GM12878 (cell line): ENCODE results near the gene MCAT. TPM values are rescaled to one million over a fixed set of nuclear protein-coding genes. Genes with fewer than 3 reads are reported as not detected.
A peak's percentile ranks its signal among the peaks of the same experiment; 100 is the strongest.

Experiments used
- ATAC-seq: fragments of 200-7000 bp; cut with Tn5 transposase; 3 replicates; pipeline ENCODE4 v1.9.1; 2020; ENCODE audit warnings: mild to moderate bottlenecking, moderate library complexity
- BruUV-seq: library from RNA; stranded (reverse); fragments of 400-500 nt; replicated peaks from 2 replicates; lab custom pipeline; 2021; lab: Mats Ljungman, UMichigan
- CTCF ChIA-PET: fragments of 300-600 bp; sonication (Branson Sonifier 250); formaldehyde crosslinking; extraction: SDS; loops from one replicate; lab custom pipeline; 2021; ENCODE audit warnings: inconsistent platforms; lab: Yijun Ruan, JAX
- POLR2A ChIA-PET: fragments of 350-600 bp; formaldehyde crosslinking; extraction: SDS; loops from one replicate; lab custom pipeline; 2021; ENCODE audit warnings: inconsistent platforms; lab: Charles Lee
- RAD21 ChIA-PET: fragments of 300-600 bp; sonication (Branson Sonifier 250); formaldehyde crosslinking; loops from one replicate; lab custom pipeline; 2023; ENCODE audit warnings: antibody characterized with exemption; ENCODE audit not compliant: unreplicated experiment; lab: Charles Lee
- SMC1A ChIA-PET: fragments of 300-600 bp; sonication (Branson Sonifier 250); formaldehyde crosslinking; loops from one replicate; lab custom pipeline; 2023; ENCODE audit not compliant: unreplicated experiment, uncharacterized antibody; lab: Charles Lee
- DNase-seq: peaks from one replicate; pipeline ENCODE4 v3.0.0-alpha.2; 2011; ENCODE audit warnings: low read depth, low spot score
- FAIRE-seq: peaks from 3 replicates; lab custom pipeline; 2011; peaks lifted over from hg19 to GRCh38; lab: Jason Lieb, UNC
- H2AFZ ChIP-seq: 2 replicates; pipeline ENCODE4 v1.6.0; 2011; ENCODE audit warnings: low read depth, low read length, control low read depth; ENCODE audit not compliant: control insufficient read depth
- H3K27ac ChIP-seq: 2 replicates; pipeline ENCODE4 v1.5.1; 2011; ENCODE audit warnings: control low read depth; ENCODE audit not compliant: control insufficient read depth, insufficient read depth
- H3K27me3 ChIP-seq, 2 experiments: replicated peaks in 1 of 2; 2 replicates each; pipeline versions ENCODE4 v1.6.0 to v1.6.1; 2011; ENCODE audit warnings: low read length in 1 of 2; ENCODE audit not compliant: control insufficient read depth in 2 of 2, insufficient read depth in 2 of 2
- H3K36me3 ChIP-seq, 2 experiments: 2 replicates each; pipeline ENCODE4 v1.5.1; 2011; ENCODE audit warnings: low read length in 1 of 2; ENCODE audit not compliant: control insufficient read depth in 2 of 2, insufficient read depth in 2 of 2
- H3K4me1 ChIP-seq: 2 replicates; pipeline ENCODE4 v1.6.1; 2011; ENCODE audit warnings: mild to moderate bottlenecking, low read length, moderate library complexity, mixed read lengths; ENCODE audit not compliant: control insufficient read depth, insufficient read depth
- H3K4me2 ChIP-seq: 2 replicates; pipeline ENCODE4 v1.6.0; 2011; ENCODE audit warnings: control low read depth; ENCODE audit not compliant: control insufficient read depth, insufficient read depth
- H3K4me3 ChIP-seq: fragments of 200-600 bp; sonication (generic); 2 replicates; pipeline ENCODE4 v1.5.1; 2016
- H3K79me2 ChIP-seq: 2 replicates; pipeline ENCODE4 v1.6.0; 2011; ENCODE audit warnings: low read length; ENCODE audit not compliant: control insufficient read depth, insufficient read depth
- H3K9ac ChIP-seq: 2 replicates; pipeline ENCODE4 v1.8.0; 2011; ENCODE audit warnings: low read length, control low read depth, mixed read lengths; ENCODE audit not compliant: control insufficient read depth, insufficient read depth
- H3K9me3 ChIP-seq: replicated peaks from 3 replicates; pipeline ENCODE4 v1.5.1; 2011; ENCODE audit warnings: mild to moderate bottlenecking, low read length; ENCODE audit not compliant: control insufficient read depth, insufficient read depth
- H4K20me1 ChIP-seq: 2 replicates; pipeline ENCODE4 v1.6.0; 2011; ENCODE audit not compliant: control insufficient read depth, insufficient read depth
- IKZF1 ChIP-seq: fragments of 450-650 bp; conservative IDR thresholded peaks from 2 replicates; pipeline ENCODE4 v1.6.1; 2017; ENCODE audit warnings: antibody characterized with exemption, mild to moderate bottlenecking
- NFXL1 ChIP-seq: fragments of 450-650 bp; IDR thresholded peaks from 2 replicates; pipeline ENCODE4 v1.6.1; 2017; ENCODE audit warnings: antibody characterized with exemption, mild to moderate bottlenecking, borderline replicate concordance
- POLR2AphosphoS2 ChIP-seq: IDR thresholded peaks from 2 replicates; pipeline ENCODE4 v1.6.1; 2011; ENCODE audit warnings: low read depth, mild to moderate bottlenecking, low read length, improper control_type of control experiment, moderate library complexity
- RFX5 ChIP-seq: IDR thresholded peaks from 2 replicates; pipeline ENCODE4 v1.6.1; 2011; ENCODE audit warnings: low read depth, low read length, improper control_type of control experiment
- SREBF1 ChIP-seq: IDR thresholded peaks from 2 replicates; pipeline ENCODE4 v1.6.1; 2012; ENCODE audit warnings: mild to moderate bottlenecking, low read length
- WRNIP1 ChIP-seq: IDR thresholded peaks from 2 replicates; pipeline ENCODE4 v1.6.1; 2011; ENCODE audit warnings: low read depth, low read length, improper control_type of control experiment, borderline replicate concordance
- WGBS: methylation state at CpG from one replicate; pipeline ENCODE4 v1.1.6; 2016; ENCODE audit warnings: low lambda C conversion rate; ENCODE audit not compliant: insufficient replicate concordance, insufficient coverage; ENCODE audit errors: missing lambda C conversion rate; 5-methylcytosine and 5-hydroxymethylcytosine counted together
- in situ Hi-C: fragments of 300-500 bp; cut with MboI; formaldehyde crosslinking; loops from 9 replicates; pipeline ENCODE4 v1.14.3; 2018; ENCODE audit warnings: mixed read lengths
- intact Hi-C: fragments of 100-400 bp; cut with micrococcal nuclease; formaldehyde crosslinking; loops from one replicate; pipeline ENCODE4 v1.14.2; 2022; ENCODE audit not compliant: unreplicated experiment
- polyA plus RNA-seq, 11 experiments: library from polyadenylated mRNA; depleted of rRNA in 4 of 11; unstranded in 6 of 11; stranded (reverse) in 5 of 11; fragments of >200 nt; fragmentation: Nextera tagmentation in 4 of 11; fragmentation: Illumina TruSeq in 1 of 11; extraction: Ambion mirVana in 4 of 11; extraction: Trizol in 1 of 11; gene quantifications; 1 replicate in 1 of 11; 2 replicates in 10 of 11; pipeline versions ENCODE4 v1.2.1 to v1.2.3, GENCODE V29; 2011 to 2016; ENCODE audit warnings: inconsistent platforms in 2 of 11, missing spikeins in 2 of 11, low read depth in 1 of 11
- total RNA-seq, 4 experiments: library from RNA; depleted of rRNA in 3 of 4; stranded (reverse); fragments of >200 nt in 3 of 4; fragmentation: Illumina TruSeq in 1 of 4; extraction: Trizol in 1 of 4; gene quantifications; 2 replicates each; pipeline versions ENCODE4 v1.2.1 to v1.2.3, GENCODE V29; 2013 to 2021
- TF ChIP-seq, protein P1 (sequence below): fragments of 450-650 bp; formaldehyde crosslinking; IDR thresholded peaks from 2 replicates; pipeline ENCODE4 v1.4.0; 2022; ENCODE audit warnings: mild to moderate bottlenecking, moderate library complexity
- TF ChIP-seq, protein P2 (sequence below): fragments of 450-650 bp; conservative IDR thresholded peaks from 2 replicates; pipeline ENCODE4 v1.6.1; 2017; ENCODE audit warnings: mild to moderate bottlenecking, moderate library complexity
- TF ChIP-seq, protein P3 (sequence below): fragments of 450-650 bp; IDR thresholded peaks from 2 replicates; pipeline ENCODE4 v1.6.1; 2017; ENCODE audit warnings: mild to moderate bottlenecking, moderate library complexity
- TF ChIP-seq, protein P4 (sequence below): fragments of 450-650 bp; IDR thresholded peaks from 2 replicates; pipeline ENCODE4 v1.6.1; 2018; ENCODE audit warnings: borderline replicate concordance, mild to moderate bottlenecking; ENCODE audit not compliant: partially characterized antibody

MCAT gene
- total and polyA plus RNA-seq, 10 of the 15 experiments (the other 5 are each of a cell fraction or from before 2014, with no cell fraction given) = 3.6 to 29.1 (median 19.3) TPM

DNA sequence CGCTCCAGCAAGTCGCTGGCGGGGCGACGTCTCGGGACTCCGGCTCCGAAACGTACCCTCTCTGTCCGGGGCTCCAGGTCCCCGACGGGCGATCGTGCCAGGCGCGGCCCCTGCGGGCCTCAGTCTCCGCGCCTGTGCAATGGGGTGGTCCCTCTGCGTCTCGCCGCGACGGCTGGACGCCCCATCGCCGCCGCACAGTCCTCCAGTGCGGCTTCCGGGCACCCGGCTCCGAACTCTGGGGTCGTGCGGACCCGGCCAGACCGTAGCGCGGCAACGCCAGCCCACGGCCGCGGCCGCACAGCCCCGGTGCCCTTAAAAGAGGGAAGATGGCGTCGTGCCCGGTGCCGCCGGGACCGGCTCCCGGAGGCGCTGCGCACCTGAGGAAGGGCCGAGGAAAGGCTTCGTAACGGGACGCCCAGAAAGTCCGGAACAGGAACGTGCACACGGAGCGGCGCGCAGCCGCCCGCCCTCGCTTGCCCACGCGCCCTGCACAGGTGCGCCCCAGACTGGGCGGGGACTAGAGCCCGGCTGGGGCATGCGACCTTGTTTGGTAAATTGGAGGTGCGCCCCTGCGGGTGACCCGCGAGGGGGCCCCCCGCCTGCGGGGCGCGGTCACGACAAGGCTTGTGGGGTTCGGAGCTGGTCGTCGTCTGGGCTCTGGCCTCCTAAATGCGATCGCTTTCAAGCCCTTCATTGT, 32.1 kb downstream of the MCAT start:
- peak; percentile 72 for ATAC-seq
- H3K36me3 ChIP-seq = no peaks in the 10 kb centered on the region
- H2AFZ ChIP-seq = peak overlapping the region; percentile 80
- RAD21 ChIA-PET = no interaction called here
- no peak overlapping the region for H3K27ac ChIP-seq
- peaks cover 0 to 6% of the 10 kb centered on the region in 2 experiments; a peak in 3 of 4 replicates for H3K27me3 ChIP-seq
- peak overlapping the region; percentile 56; the same call in 1 of the 2 replicates for H3K9ac ChIP-seq
- WGBS = 2% methylated on average over 82 of the region's 86 CpGs
- H3K79me2 ChIP-seq = no peaks in the 10 kb centered on the region
- H3K4me3 ChIP-seq = peak overlapping the region; percentile 72; the same call in 1 of the 2 replicates
- H3K9me3 ChIP-seq = no peaks in the 10 kb centered on the region
- SMC1A ChIA-PET = no interaction called here
- DNase-seq = no peak
- peak overlapping the region; percentile 98 for H3K4me2 ChIP-seq
- H4K20me1 ChIP-seq = no peaks in the 10 kb centered on the region
- H3K4me1 ChIP-seq = peaks cover 16% of the 10 kb centered on the region
- intact Hi-C loops = no loop called here
- FAIRE-seq = no peak
- CTCF ChIA-PET = interaction anchor here (1.3 to 1.5 kb wide), 2 partner anchors 27 to 117 kb away, joined by 3 to 5 read pairs; no protein-coding TSS in a partner anchor
- BruUV-seq = no TSS peak
- POLR2A ChIA-PET = interaction anchor here (1.6 kb wide), 1 partner anchor 11 kb away, joined by 3 read pairs; no protein-coding TSS in a partner anchor
- in situ Hi-C loops = no loop called here
- TF ChIP-seq IKZF1 (peak; percentile 50; the same call in 1 of the 2 replicates), WRNIP1 (no peak), SREBF1 (no peak), POLR2AphosphoS2 (no peak), NFXL1 (no peak), RFX5 (no peak)
- TF ChIP-seq, protein P1, sequence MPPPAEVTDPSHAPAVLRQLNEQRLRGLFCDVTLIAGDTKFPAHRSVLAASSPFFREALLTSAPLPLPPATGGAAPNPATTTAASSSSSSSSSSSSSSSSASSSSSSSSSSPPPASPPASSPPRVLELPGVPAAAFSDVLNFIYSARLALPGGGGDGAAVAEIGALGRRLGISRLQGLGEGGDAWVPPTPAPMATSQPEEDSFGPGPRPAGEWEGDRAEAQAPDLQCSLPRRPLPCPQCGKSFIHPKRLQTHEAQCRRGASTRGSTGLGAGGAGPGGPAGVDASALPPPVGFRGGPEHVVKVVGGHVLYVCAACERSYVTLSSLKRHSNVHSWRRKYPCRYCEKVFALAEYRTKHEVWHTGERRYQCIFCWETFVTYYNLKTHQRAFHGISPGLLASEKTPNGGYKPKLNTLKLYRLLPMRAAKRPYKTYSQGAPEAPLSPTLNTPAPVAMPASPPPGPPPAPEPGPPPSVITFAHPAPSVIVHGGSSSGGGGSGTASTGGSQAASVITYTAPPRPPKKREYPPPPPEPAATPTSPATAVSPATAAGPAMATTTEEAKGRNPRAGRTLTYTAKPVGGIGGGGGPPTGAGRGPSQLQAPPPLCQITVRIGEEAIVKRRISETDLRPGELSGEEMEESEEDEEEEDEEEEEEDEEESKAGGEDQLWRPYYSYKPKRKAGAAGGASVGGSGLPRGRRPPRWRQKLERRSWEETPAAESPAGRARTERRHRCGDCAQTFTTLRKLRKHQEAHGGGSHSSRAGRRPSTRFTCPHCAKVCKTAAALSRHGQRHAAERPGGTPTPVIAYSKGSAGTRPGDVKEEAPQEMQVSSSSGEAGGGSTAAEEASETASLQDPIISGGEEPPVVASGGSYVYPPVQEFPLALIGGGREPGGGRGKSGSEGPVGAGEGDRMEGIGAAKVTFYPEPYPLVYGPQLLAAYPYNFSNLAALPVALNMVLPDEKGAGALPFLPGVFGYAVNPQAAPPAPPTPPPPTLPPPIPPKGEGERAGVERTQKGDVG (CRISPR knock-in tag) = no peak
- TF ChIP-seq, protein P2, sequence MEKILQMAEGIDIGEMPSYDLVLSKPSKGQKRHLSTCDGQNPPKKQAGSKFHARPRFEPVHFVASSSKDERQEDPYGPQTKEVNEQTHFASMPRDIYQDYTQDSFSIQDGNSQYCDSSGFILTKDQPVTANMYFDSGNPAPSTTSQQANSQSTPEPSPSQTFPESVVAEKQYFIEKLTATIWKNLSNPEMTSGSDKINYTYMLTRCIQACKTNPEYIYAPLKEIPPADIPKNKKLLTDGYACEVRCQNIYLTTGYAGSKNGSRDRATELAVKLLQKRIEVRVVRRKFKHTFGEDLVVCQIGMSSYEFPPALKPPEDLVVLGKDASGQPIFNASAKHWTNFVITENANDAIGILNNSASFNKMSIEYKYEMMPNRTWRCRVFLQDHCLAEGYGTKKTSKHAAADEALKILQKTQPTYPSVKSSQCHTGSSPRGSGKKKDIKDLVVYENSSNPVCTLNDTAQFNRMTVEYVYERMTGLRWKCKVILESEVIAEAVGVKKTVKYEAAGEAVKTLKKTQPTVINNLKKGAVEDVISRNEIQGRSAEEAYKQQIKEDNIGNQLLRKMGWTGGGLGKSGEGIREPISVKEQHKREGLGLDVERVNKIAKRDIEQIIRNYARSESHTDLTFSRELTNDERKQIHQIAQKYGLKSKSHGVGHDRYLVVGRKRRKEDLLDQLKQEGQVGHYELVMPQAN = no peak
- TF ChIP-seq, protein P3, sequence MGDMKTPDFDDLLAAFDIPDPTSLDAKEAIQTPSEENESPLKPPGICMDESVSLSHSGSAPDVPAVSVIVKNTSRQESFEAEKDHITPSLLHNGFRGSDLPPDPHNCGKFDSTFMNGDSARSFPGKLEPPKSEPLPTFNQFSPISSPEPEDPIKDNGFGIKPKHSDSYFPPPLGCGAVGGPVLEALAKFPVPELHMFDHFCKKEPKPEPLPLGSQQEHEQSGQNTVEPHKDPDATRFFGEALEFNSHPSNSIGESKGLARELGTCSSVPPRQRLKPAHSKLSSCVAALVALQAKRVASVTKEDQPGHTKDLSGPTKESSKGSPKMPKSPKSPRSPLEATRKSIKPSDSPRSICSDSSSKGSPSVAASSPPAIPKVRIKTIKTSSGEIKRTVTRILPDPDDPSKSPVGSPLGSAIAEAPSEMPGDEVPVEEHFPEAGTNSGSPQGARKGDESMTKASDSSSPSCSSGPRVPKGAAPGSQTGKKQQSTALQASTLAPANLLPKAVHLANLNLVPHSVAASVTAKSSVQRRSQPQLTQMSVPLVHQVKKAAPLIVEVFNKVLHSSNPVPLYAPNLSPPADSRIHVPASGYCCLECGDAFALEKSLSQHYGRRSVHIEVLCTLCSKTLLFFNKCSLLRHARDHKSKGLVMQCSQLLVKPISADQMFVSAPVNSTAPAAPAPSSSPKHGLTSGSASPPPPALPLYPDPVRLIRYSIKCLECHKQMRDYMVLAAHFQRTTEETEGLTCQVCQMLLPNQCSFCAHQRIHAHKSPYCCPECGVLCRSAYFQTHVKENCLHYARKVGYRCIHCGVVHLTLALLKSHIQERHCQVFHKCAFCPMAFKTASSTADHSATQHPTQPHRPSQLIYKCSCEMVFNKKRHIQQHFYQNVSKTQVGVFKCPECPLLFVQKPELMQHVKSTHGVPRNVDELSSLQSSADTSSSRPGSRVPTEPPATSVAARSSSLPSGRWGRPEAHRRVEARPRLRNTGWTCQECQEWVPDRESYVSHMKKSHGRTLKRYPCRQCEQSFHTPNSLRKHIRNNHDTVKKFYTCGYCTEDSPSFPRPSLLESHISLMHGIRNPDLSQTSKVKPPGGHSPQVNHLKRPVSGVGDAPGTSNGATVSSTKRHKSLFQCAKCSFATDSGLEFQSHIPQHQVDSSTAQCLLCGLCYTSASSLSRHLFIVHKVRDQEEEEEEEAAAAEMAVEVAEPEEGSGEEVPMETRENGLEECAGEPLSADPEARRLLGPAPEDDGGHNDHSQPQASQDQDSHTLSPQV = no peak
- TF ChIP-seq, protein P4, sequence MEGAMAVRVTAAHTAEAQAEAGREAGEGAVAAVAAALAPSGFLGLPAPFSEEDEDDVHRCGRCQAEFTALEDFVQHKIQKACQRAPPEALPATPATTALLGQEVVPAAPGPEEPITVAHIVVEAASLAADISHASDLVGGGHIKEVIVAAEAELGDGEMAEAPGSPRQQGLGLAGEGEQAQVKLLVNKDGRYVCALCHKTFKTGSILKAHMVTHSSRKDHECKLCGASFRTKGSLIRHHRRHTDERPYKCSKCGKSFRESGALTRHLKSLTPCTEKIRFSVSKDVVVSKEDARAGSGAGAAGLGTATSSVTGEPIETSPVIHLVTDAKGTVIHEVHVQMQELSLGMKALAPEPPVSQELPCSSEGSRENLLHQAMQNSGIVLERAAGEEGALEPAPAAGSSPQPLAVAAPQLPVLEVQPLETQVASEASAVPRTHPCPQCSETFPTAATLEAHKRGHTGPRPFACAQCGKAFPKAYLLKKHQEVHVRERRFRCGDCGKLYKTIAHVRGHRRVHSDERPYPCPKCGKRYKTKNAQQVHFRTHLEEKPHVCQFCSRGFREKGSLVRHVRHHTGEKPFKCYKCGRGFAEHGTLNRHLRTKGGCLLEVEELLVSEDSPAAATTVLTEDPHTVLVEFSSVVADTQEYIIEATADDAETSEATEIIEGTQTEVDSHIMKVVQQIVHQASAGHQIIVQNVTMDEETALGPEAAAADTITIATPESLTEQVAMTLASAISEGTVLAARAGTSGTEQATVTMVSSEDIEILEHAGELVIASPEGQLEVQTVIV = no peak
